ENCODE results near the gene SLC12A5.

- TF ChIP-seq ZNF530 (tag by site-specific recombination; IDR thresholded peaks at IDR 0.05; ENCODE audit: low read depth) (no peak), ZNF704 (tag by site-specific recombination; IDR thresholded peaks at IDR 0.05) (no peak), ZFP41 (tag by site-specific recombination; IDR thresholded peaks at IDR 0.05; ENCODE audit: borderline replicate concordance) (no peak), ZNF585B (tag by site-specific recombination; IDR thresholded peaks at IDR 0.05) (no peak)
Measured at GRCh38 chr20:45993197-45993951, 35.6 kb upstream of the SLC12A5 start.
